HG03354 (cell line): Measurements from ENCODE around the gene NRSN1.

ENCODE experiments used
- ATAC-seq: cut with Tn5 transposase; IDR thresholded peaks from one replicate; pipeline ENCODE4 v1.9.1; 2021; ENCODE audit warnings: mild to moderate bottlenecking; ENCODE audit not compliant: unreplicated experiment, poor library complexity, severe bottlenecking

Gene NRSN1

GRCh38 chr6:24195836-24196597, 70.0 kb downstream of the NRSN1 start:
- no peak for ATAC-seq
